DND-41 (cell line): ENCODE data around the gene NPHP4.

Experiments
- CTCF ChIP-seq: IDR thresholded peaks from 2 replicates; pipeline ENCODE4 v1.5.1; 2012; ENCODE audit warnings: borderline replicate concordance, low read length, moderate library complexity, mild to moderate bottlenecking; ENCODE audit not compliant: poor library complexity, severe bottlenecking; ENCODE audit errors: extremely low read depth
- EZH2 ChIP-seq: IDR thresholded peaks from 3 replicates; pipeline ENCODE4 v1.6.1; 2012; ENCODE audit warnings: borderline replicate concordance, low read depth, mild to moderate bottlenecking, moderate library complexity, low read length, inconsistent platforms; ENCODE audit not compliant: severe bottlenecking

- no peak for TF ChIP-seq CTCF
- TF ChIP-seq EZH2 = no peak
Measured at GRCh38 chr1:5822266-5822665, 170.0 kb downstream of the NPHP4 start.
